Progenitor cell of endocrine pancreas (in vitro differentiated cells): ENCODE data around the gene LTB4R2. TPM values are rescaled to one million over a fixed set of nuclear protein-coding genes. Genes with fewer than 3 reads are reported as not detected.

ENCODE experiments used
- DNase-seq: peaks from one replicate; pipeline ENCODE4 v3.0.0; 2021; ENCODE audit warnings: low spot score; ENCODE audit not compliant: unreplicated experiment
- H3K27ac Mint-ChIP-seq: 2 replicates; pipeline ENCODE4 v1.8.0; 2021; ENCODE audit warnings: mild to moderate bottlenecking, moderate library complexity, mixed read lengths
- H3K27me3 Mint-ChIP-seq: 2 replicates; pipeline ENCODE4 v1.8.0; 2021; ENCODE audit warnings: mixed read lengths
- H3K36me3 Mint-ChIP-seq: 2 replicates; pipeline ENCODE4 v1.8.0; 2022; ENCODE audit warnings: mixed read lengths; ENCODE audit not compliant: insufficient read depth
- H3K4me1 Mint-ChIP-seq: 2 replicates; pipeline ENCODE4 v1.8.0; 2021; ENCODE audit warnings: low read depth, mixed read lengths
- H3K4me3 Mint-ChIP-seq: 2 replicates; pipeline ENCODE4 v1.8.0; 2021; ENCODE audit warnings: low read depth, mild to moderate bottlenecking, moderate library complexity, mixed read lengths
- H3K9me3 Mint-ChIP-seq: 2 replicates; pipeline ENCODE4 v1.8.0; 2021; ENCODE audit warnings: low read depth, mixed read lengths
- total RNA-seq: library from RNA; stranded (reverse); gene quantifications from 2 replicates; pipeline ENCODE4 v1.2.1, GENCODE V29; 2021
- TF ChIP-seq, protein P1 (sequence below): fragments of 200-600 bp; sonication (generic); IDR thresholded peaks from one replicate; pipeline ENCODE4 v1.5.0; 2021; ENCODE audit warnings: antibody characterized with exemption, mild to moderate bottlenecking; ENCODE audit not compliant: unreplicated experiment

LTB4R2 gene
- total RNA-seq, 1 donor from 2014 or later, result 11.0 TPM

DNA sequence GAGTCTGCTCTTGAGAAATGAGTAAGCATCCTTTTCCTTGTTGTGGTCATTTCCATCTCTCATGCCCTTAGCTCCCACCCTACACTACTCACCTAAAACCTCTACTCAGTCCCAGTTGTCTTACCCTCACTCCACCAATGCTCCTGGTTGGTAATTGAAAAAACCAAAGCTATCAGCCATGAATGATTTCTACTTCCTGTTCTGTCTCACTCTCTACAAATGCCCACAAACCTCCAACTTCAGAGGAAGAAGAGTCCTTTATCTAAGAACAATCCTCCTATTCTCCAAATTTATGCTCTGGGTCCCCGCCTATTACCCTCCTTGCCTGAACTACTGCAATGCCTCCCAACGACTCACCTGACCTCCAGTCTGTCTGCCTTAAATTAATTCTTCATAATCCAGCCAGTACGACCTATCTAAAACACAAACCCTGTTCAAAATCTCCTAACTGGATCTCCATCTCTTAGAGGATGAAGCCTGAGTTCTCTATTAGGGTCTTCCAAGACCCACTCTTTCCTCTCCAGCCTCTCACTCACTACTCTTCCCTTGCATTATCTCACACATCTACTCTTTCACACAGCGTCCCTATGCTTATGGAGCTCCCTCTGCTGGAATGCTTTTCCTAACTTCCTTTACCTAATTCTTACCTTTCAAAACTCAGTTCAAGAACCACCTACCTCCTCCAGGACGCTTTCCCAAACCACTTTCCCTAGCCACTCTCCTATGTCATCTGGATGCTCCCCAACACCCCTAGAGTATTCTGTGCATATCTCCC is 12.6 kb upstream of the LTB4R2 start:
- Mint-ChIP-seq H3K9me3 (no peaks in the 10 kb centered on the region), H3K36me3 (peaks cover 8% of the 10 kb centered on the region), H3K4me3 (peak overlapping the region; percentile 38), H3K27ac (peak overlapping the region; percentile 5), H3K4me1 (peaks cover 21% of the 10 kb centered on the region), H3K27me3 (no peaks in the 10 kb centered on the region)
- DNase-seq, result no peak
- TF ChIP-seq, protein P1, sequence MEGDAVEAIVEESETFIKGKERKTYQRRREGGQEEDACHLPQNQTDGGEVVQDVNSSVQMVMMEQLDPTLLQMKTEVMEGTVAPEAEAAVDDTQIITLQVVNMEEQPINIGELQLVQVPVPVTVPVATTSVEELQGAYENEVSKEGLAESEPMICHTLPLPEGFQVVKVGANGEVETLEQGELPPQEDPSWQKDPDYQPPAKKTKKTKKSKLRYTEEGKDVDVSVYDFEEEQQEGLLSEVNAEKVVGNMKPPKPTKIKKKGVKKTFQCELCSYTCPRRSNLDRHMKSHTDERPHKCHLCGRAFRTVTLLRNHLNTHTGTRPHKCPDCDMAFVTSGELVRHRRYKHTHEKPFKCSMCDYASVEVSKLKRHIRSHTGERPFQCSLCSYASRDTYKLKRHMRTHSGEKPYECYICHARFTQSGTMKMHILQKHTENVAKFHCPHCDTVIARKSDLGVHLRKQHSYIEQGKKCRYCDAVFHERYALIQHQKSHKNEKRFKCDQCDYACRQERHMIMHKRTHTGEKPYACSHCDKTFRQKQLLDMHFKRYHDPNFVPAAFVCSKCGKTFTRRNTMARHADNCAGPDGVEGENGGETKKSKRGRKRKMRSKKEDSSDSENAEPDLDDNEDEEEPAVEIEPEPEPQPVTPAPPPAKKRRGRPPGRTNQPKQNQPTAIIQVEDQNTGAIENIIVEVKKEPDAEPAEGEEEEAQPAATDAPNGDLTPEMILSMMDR, result peak; percentile 42

DNA sequence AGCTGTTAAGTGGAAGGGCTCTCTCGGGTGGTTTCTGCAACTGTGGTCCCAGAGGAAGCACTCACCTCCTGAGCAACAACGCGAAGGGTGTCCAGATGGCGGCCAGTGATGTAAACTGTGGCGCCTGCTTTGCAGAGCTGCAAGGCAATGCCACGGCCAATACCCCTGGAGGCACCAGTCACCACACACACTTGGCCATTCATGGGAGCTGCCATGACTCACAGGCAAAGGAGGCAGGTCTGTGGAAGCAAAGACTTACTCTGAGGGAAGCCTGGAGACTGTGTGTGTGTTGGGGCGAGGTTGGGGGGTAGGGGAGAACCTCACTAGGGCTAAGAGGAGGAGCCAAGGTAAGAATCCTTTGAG is 11.1 kb upstream of the LTB4R2 start:
- no peak for DNase-seq
- H3K4me3 Mint-ChIP-seq, result peak overlapping the region; percentile 92
- H3K27ac Mint-ChIP-seq, result peak overlapping the region; percentile 97
- TF ChIP-seq, protein P1, result no peak
- H3K4me1 Mint-ChIP-seq, result peaks cover 21% of the 10 kb centered on the region
- no peaks in the 10 kb centered on the region for H3K9me3 Mint-ChIP-seq
- no peaks in the 10 kb centered on the region for H3K27me3 Mint-ChIP-seq
- H3K36me3 Mint-ChIP-seq, result peaks cover 10% of the 10 kb centered on the region

DNA sequence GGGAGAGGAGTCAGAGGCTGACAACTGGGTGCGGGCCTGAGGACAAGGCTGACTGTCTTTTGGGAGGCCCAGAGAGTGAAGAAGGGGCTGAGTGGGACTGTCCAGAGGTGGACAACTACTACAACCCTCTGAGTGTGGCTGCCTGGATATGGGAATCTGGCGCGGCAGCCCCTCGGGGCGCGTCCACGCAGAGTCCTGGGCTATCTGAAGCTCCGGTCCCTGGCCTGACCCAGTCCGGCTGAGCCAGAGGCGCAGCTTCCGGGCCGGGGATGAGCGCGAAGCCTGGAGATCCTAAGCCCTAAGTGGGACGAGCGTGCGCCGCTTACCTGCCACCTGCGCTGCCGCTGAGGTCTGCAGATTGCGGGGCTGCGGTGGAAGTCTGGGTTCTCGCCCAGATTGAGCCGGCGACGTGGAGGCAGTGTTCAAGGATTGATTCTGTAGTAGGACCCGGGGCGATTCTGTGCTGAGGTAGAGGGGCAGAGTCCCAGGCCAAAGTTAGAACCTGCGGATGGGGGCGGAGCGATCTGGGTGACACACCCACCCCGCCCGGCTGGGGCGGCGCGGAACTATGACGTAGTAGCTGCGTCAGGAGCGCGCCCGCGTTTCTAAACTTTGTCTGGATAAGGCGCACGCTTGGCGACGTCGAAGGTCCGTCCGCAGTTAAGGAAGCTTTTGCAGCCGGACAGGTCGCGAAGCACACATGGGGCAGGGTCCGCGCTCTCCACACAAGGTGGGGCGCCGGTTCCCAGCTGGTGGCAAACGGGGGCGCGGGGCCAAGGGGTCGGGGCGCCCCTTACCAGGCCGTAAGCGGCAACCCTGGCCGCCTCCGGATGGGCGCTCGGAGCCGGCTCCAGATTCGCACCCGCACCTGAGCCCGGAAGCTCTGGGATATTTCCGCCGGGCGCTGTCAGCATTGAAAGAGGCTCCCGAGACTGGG is 10.4 kb upstream of the LTB4R2 start, which contains the start of the genes DHRS1 and NOP9:
DHRS1 (minus strand) TSS at position 526 of the 937 bp plus-strand sequence. CDS start 674 bp downstream, outside the sequence.
NOP9 (plus strand) TSS at position 596 of the 937 bp plus-strand sequence; CDS start at position 701, 105 bp downstream.
- peak; percentile 88 for DNase-seq
- H3K27me3 Mint-ChIP-seq, result no peaks in the 10 kb centered on the region
- peaks cover 21% of the 10 kb centered on the region for H3K4me1 Mint-ChIP-seq
- peak within 1 kb of the TSS; percentile 97 for H3K27ac Mint-ChIP-seq
- no peaks in the 10 kb centered on the region for H3K9me3 Mint-ChIP-seq
- H3K36me3 Mint-ChIP-seq, result peaks cover 9% of the 10 kb centered on the region
- peak within 1 kb of the TSS; percentile 92 for H3K4me3 Mint-ChIP-seq
- TF ChIP-seq, protein P1, result no peak

DNA sequence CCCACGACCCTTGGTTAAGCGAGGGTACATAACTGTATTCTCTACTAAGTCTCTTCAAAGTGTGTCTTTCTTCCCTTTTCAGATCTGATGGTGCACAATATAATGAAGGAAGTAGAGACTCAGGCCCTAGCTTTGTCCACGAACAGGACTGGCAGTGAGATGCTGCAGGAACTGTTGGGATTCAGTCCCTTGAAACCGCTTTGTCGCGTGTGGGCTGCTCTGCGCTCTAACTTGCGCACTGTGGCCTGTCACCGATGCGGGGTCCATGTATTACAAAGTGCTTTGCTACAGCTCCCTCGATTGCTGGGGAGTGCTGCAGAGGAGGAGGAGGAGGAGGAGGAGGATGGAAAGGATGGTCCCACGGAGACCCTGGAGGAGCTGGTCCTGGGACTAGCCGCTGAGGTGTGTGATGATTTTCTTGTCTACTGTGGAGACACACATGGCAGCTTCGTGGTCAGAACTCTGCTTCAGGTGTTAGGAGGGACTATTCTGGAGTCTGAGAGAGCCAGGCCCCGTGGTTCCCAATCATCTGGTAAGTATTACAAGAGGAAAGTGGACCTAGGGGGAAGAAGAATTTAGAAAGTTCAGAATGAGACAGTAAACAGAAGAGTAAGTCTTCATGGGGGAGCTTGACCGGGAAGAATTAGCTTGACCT is 9.5 kb upstream of the LTB4R2 start:
- peak overlapping the region; percentile 92 for H3K4me3 Mint-ChIP-seq
- no peaks in the 10 kb centered on the region for H3K9me3 Mint-ChIP-seq
- DNase-seq, result no peak
- TF ChIP-seq, protein P1, result no peak
- no peaks in the 10 kb centered on the region for H3K27me3 Mint-ChIP-seq
- peak overlapping the region; percentile 82 for H3K27ac Mint-ChIP-seq
- peaks cover 21% of the 10 kb centered on the region for H3K4me1 Mint-ChIP-seq
- peaks cover 13% of the 10 kb centered on the region for H3K36me3 Mint-ChIP-seq

DNA sequence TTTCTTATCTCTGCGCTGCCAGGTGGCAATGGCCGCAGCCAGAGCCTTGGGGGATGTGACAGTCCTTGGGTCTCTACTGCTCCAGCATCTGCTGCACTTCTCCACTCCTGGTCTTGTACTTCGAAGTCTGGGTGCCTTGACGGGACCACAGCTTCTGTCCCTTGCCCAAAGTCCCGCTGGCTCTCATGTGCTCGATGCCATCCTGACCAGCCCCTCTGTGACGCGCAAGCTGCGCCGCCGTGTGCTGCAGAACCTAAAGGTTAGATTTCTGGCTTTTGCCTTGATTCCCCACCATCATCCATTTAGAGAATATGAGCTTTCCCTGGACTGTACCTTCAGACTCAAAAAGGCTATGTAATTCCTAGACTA is 5.9 kb upstream of the LTB4R2 start:
- Mint-ChIP-seq H3K4me1 (peaks cover 26% of the 10 kb centered on the region), H3K27me3 (no peaks in the 10 kb centered on the region), H3K27ac (no peak overlapping the region), H3K36me3 (peaks cover 11% of the 10 kb centered on the region), H3K4me3 (no peak overlapping the region), H3K9me3 (no peaks in the 10 kb centered on the region)
- TF ChIP-seq, protein P1, result no peak
- no peak for DNase-seq
